HG03521 (cell line): ENCODE measurements around the gene MGAT5.
A peak's percentile ranks its signal among the peaks of the same experiment; 100 is the strongest.

Experiments
- ATAC-seq: cut with Tn5 transposase; IDR thresholded peaks from one replicate; pipeline ENCODE4 v1.9.1; 2021; ENCODE audit warnings: mild to moderate bottlenecking, moderate library complexity; ENCODE audit not compliant: unreplicated experiment

MGAT5 gene

GRCh38 chr2:134392442-134393074 is 138.7 kb downstream of the MGAT5 start:
- no peak for ATAC-seq

GRCh38 chr2:134393075-134393461 is 139.2 kb downstream of the MGAT5 start:
- no peak for ATAC-seq

- no peak for ATAC-seq
These were observed 141.9 kb downstream of the MGAT5 start for GRCh38 chr2:134395779-134396178.

- no peak for ATAC-seq
These were observed 142.6 kb downstream of the MGAT5 start for GRCh38 chr2:134396493-134396892.

- no peak for ATAC-seq
These were observed 143.4 kb downstream of the MGAT5 start for GRCh38 chr2:134397146-134397896.

GRCh38 chr2:134398300-134398699 is 144.4 kb downstream of the MGAT5 start:
- ATAC-seq = no peak

- no peak for ATAC-seq
These were observed 145.2 kb downstream of the MGAT5 start for GRCh38 chr2:134399096-134399495.

- no peak for ATAC-seq
These were observed 147.2 kb downstream of the MGAT5 start for GRCh38 chr2:134401081-134401497.

GRCh38 chr2:134401789-134402188 is 147.9 kb downstream of the MGAT5 start:
- no peak for ATAC-seq

- ATAC-seq = no peak
These were observed 148.5 kb downstream of the MGAT5 start for GRCh38 chr2:134402410-134402809.

GRCh38 chr2:134405611-134406081 is 151.8 kb downstream of the MGAT5 start:
- ATAC-seq = no peak

- no peak for ATAC-seq
These were observed 152.4 kb downstream of the MGAT5 start for GRCh38 chr2:134406311-134406710.

- ATAC-seq = no peak
These were observed 152.9 kb downstream of the MGAT5 start for GRCh38 chr2:134406736-134407135.

- ATAC-seq = no peak
These were observed 153.4 kb downstream of the MGAT5 start for GRCh38 chr2:134407154-134407890.

GRCh38 chr2:134408386-134408785 is 154.5 kb downstream of the MGAT5 start:
- no peak for ATAC-seq

- ATAC-seq = no peak
These were observed 154.9 kb downstream of the MGAT5 start for GRCh38 chr2:134408791-134409190.

GRCh38 chr2:134410006-134410405 is 156.1 kb downstream of the MGAT5 start:
- ATAC-seq = no peak

- ATAC-seq = no peak
These were observed 157.0 kb downstream of the MGAT5 start for GRCh38 chr2:134410831-134411231.

GRCh38 chr2:134411279-134411827 is 157.5 kb downstream of the MGAT5 start:
- ATAC-seq = no peak

GRCh38 chr2:134411828-134412638 is 158.2 kb downstream of the MGAT5 start:
- ATAC-seq = peak; percentile 97

GRCh38 chr2:134412639-134412999 is 158.7 kb downstream of the MGAT5 start:
- no peak for ATAC-seq
